ENCODE data around the gene CA5A. TPM values are rescaled to one million over a fixed set of nuclear protein-coding genes. Genes with fewer than 3 reads are reported as not detected.

The CA5A gene
- total RNA-seq, 3 donors from 2014 or later: not detected

DNA sequence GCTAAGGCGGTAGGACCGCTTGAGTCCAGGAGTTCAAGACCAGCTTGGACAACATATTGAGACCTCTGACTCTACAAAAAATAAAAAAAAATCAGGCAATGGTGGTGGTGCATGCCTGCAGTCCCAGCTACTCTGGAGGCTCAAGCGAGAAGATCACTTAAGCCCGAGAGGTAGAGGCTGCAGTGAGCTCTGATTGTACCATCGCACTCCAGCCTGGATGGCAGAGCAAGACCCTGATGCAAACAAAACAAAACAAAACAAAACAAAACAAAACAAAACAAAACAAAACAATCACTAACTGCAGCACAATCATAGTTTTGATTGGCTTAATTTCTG, 12.4 kb upstream of the CA5A start:
- no peak for DNase-seq (ENCODE audit: low spot score in 2 of 2)
- no peaks in the 10 kb centered on the region for H3K27me3 ChIP-seq
- TF ChIP-seq POLR2A (IDR thresholded peaks at IDR 0.05): no peak
- TF ChIP-seq, protein P1, sequence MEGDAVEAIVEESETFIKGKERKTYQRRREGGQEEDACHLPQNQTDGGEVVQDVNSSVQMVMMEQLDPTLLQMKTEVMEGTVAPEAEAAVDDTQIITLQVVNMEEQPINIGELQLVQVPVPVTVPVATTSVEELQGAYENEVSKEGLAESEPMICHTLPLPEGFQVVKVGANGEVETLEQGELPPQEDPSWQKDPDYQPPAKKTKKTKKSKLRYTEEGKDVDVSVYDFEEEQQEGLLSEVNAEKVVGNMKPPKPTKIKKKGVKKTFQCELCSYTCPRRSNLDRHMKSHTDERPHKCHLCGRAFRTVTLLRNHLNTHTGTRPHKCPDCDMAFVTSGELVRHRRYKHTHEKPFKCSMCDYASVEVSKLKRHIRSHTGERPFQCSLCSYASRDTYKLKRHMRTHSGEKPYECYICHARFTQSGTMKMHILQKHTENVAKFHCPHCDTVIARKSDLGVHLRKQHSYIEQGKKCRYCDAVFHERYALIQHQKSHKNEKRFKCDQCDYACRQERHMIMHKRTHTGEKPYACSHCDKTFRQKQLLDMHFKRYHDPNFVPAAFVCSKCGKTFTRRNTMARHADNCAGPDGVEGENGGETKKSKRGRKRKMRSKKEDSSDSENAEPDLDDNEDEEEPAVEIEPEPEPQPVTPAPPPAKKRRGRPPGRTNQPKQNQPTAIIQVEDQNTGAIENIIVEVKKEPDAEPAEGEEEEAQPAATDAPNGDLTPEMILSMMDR (IDR thresholded peaks at IDR 0.05): no peak
- TF ChIP-seq POLR2AphosphoS5 (IDR thresholded peaks at IDR 0.05): no peak
- peaks cover 0 to 10% of the 10 kb centered on the region in 2 donors for H3K4me1 ChIP-seq
- H3K4me3 ChIP-seq: no peak overlapping the region
- intact Hi-C loops (cut with DNase I; ENCODE audit: low total_unique reads): no loop called here
- H3K27ac ChIP-seq: peak overlapping the region; percentile 9 to 81
- H3K36me3 ChIP-seq: no peaks in the 10 kb centered on the region
- no peaks in the 10 kb centered on the region for H3K9me3 ChIP-seq

DNA sequence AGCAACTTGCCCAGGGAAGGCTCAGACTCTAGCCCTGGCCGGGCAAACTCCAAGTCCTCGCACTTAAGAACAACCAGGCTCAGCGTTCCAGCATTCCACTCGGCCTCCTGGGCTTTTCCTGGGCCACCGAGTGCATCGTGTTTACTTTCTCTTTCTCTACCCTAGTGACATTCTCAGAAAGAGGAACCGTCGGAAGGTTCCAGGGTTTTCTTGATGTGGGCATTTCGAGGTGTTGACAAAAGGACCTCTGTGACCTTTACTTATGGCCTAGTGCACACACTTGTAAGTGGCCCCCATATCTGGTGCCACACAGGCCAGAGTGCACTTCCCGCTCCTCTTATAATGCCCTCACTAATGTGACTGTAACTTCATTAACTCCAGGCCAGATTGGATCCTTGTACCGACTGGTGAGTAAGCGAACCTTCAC, 11.8 kb upstream of the CA5A start:
- TF ChIP-seq POLR2A (IDR thresholded peaks at IDR 0.05) (no peak), POLR2AphosphoS5 (IDR thresholded peaks at IDR 0.05) (no peak)
- TF ChIP-seq, protein P1 (IDR thresholded peaks at IDR 0.05): no peak
- H3K27ac ChIP-seq: peak overlapping the region; percentile 70 to 81
- H3K27me3 ChIP-seq: no peaks in the 10 kb centered on the region
- peaks cover 0 to 4% of the 10 kb centered on the region in 2 donors for H3K4me1 ChIP-seq
- no peaks in the 10 kb centered on the region for H3K36me3 ChIP-seq
- DNase-seq (ENCODE audit: low spot score in 2 of 2): no peak
- no peaks in the 10 kb centered on the region for H3K9me3 ChIP-seq
- H3K4me3 ChIP-seq: no peak overlapping the region
- intact Hi-C loops (cut with DNase I; ENCODE audit: low total_unique reads): no loop called here

DNA sequence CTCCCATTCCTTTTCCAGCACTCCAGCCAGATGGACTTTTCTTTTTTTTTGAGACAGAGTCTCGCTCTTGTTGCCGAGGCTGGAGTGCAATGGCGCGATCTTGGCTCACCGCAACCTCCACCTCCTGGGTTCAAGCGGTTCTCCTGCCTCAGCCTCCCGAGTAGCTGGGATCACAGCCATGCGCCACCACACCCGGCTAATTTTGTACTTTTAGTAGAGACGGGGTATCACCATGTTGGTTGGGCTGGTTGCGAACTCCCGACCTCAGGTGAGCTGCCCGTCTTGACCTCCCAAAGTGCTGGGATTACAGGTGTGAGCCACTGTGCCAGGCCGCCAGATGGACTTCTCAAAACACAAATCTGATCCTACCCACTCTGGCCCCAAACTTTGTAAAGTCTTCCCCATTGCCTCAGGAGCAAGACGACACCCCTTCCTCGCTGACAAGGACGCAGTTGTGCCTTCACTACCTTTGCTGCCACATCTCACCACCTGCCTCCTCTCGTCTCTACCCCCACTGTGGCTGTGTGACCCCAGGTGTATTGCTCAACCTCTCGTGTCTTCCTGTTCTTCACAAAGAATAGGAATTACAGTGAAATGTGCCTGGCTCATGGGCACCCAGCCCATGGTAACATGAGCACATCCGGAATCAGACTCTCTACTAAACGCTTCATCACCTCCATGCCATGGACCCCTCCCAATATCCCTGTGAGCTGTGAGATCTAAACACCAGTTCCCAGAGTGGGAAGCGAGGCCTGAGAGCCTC, 11.2 kb upstream of the CA5A start:
- TF ChIP-seq POLR2A (IDR thresholded peaks at IDR 0.05) (no peak), POLR2AphosphoS5 (IDR thresholded peaks at IDR 0.05) (no peak)
- TF ChIP-seq, protein P1 (IDR thresholded peaks at IDR 0.05): no peak
- Histone ChIP-seq H3K27ac (peak overlapping the region; percentile 70 to 81), H3K36me3 (no peaks in the 10 kb centered on the region), H3K27me3 (no peaks in the 10 kb centered on the region), H3K4me3 (no peak overlapping the region), H3K9me3 (no peaks in the 10 kb centered on the region), H3K4me1 (no peaks in the 10 kb centered on the region)
- DNase-seq (ENCODE audit: low spot score in 2 of 2): no peak
- intact Hi-C loops (cut with DNase I; ENCODE audit: low total_unique reads): no loop called here

DNA sequence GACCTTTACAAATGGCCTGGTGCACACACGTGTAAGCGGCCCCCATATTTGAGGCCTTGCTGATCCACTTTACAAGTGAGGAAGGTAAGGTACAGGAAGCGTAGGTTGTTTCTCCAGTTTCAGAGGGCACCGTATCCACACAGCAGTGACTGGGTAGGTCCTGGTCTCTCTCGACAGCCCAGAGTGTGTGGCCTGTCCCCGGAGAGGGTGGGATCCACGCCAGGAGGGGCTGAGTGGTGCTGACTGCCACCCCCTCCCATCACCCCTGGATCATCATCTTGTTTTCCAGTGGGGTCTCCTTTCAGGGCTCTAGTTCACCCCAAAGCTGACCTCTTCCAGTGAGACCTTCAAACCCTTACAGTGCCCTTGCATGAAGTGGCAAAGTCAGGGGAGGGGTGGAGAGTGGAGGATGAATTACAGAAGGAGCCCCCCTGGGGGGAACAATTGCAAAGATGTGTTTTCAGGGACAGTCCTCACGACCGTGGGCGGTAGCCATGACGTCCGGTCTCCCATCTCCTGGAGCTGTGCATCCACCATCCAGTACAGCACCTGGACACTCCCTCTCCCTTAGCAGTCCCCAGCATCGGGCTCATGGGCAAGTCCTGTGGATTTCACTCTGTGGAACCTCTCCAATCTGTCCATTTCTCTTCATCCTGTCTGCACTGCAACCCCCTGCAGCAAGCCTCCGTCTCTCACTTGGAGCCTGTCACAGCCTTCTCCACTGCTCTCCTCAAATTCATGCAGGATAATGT, 10.4 kb upstream of the CA5A start:
- H3K9me3 ChIP-seq: no peaks in the 10 kb centered on the region
- no peaks in the 10 kb centered on the region for H3K27me3 ChIP-seq
- TF ChIP-seq POLR2AphosphoS5 (IDR thresholded peaks at IDR 0.05) (no peak), POLR2A (IDR thresholded peaks at IDR 0.05) (no peak)
- TF ChIP-seq, protein P1 (IDR thresholded peaks at IDR 0.05): no peak
- H3K4me3 ChIP-seq: no peak overlapping the region
- H3K4me1 ChIP-seq: no peaks in the 10 kb centered on the region
- H3K27ac ChIP-seq: peak overlapping the region; percentile 81 to 87
- no peak for DNase-seq (ENCODE audit: low spot score in 2 of 2)
- no peaks in the 10 kb centered on the region for H3K36me3 ChIP-seq
- intact Hi-C loops (cut with DNase I; ENCODE audit: low total_unique reads): no loop called here
